WTC11 (cell line): ENCODE measurements around the gene KCNC4. TPM values are rescaled to one million over a fixed set of nuclear protein-coding genes. Genes with fewer than 3 reads are reported as not detected.

Experiments
- ATF6 ChIP-seq: sonication (generic); formaldehyde crosslinking; IDR thresholded peaks from 2 replicates; pipeline ENCODE4 v1.8.1; 2023; ENCODE audit warnings: mild to moderate bottlenecking, missing genetic modification reagents
- ELF4 ChIP-seq: sonication (generic); formaldehyde crosslinking; IDR thresholded peaks from 2 replicates; pipeline ENCODE4 v1.8.1; 2022; ENCODE audit warnings: low read depth, mild to moderate bottlenecking, moderate library complexity, missing genetic modification reagents
- PRRX2 ChIP-seq: fragments of 250-450 bp; sonication (Bioruptor Pico); IDR thresholded peaks from 2 replicates; pipeline ENCODE4 v1.8.0; 2021; ENCODE audit warnings: mild to moderate bottlenecking
- total RNA-seq: library from RNA; stranded (reverse); gene quantifications from 3 replicates; pipeline ENCODE4 v1.2.3, GENCODE V29; 2021

Gene KCNC4
- total RNA-seq, 1 experiment from 2014 or later: 19.9 TPM

GRCh38 chr1:110259770-110260169, 49.7 kb downstream of the KCNC4 start (continued):
- TF ChIP-seq PRRX2 (CRISPR knock-in tag): no peak
- TF ChIP-seq ELF4 (CRISPR knock-in tag): no peak
- no peak for TF ChIP-seq ATF6 (CRISPR knock-in tag)

Other genes with a start within 250 kb of the KCNC4 start
- 92.1 to 99.4 TPM (median 98.6 TPM) in 3 replicates for gene AHCYL1, start 225.5 kb upstream of the KCNC4 start, total RNA-seq
- 36.8 to 42.8 TPM (median 38.2 TPM) in 3 replicates for gene STRIP1, start 175.7 kb upstream of the KCNC4 start, total RNA-seq
- gene ALX3, start 139.6 kb upstream of the KCNC4 start, total RNA-seq: 0.09 to 0.15 TPM in 2 of 3 replicates, not detected in the other
- 0.11 TPM in 1 of 3 replicates, not detected in the others for gene UBL4B, start 97.9 kb upstream of the KCNC4 start, total RNA-seq
- 0.09 to 0.24 TPM (median 0.16 TPM) in 3 replicates for gene SLC6A17, start 59.8 kb upstream of the KCNC4 start, total RNA-seq
- gene RBM15, start 129.1 kb downstream of the KCNC4 start, total RNA-seq: 43.5 to 50.6 TPM (median 44.8 TPM) in 3 replicates
- 0.11 to 0.30 TPM (median 0.28 TPM) in 3 replicates for gene SLC16A4, start 180.7 kb downstream of the KCNC4 start, total RNA-seq
- gene LAMTOR5, start 197.4 kb downstream of the KCNC4 start, total RNA-seq: 76.0 to 106 TPM (median 93.0 TPM) in 3 replicates
- not detected in 3 replicates for gene PROK1, start 240.8 kb downstream of the KCNC4 start, total RNA-seq